RCC 7860 (cell line): ENCODE measurements around the gene RNF207.

Experiments
- DNase-seq: peaks from one replicate; pipeline ENCODE4 v3.0.0-alpha.2; 2015; ENCODE audit warnings: low spot score
- FAIRE-seq: peaks from 2 replicates; lab custom pipeline; 2012; peaks lifted over from hg19 to GRCh38; lab: Jason Lieb, UNC

Gene RNF207

DNA sequence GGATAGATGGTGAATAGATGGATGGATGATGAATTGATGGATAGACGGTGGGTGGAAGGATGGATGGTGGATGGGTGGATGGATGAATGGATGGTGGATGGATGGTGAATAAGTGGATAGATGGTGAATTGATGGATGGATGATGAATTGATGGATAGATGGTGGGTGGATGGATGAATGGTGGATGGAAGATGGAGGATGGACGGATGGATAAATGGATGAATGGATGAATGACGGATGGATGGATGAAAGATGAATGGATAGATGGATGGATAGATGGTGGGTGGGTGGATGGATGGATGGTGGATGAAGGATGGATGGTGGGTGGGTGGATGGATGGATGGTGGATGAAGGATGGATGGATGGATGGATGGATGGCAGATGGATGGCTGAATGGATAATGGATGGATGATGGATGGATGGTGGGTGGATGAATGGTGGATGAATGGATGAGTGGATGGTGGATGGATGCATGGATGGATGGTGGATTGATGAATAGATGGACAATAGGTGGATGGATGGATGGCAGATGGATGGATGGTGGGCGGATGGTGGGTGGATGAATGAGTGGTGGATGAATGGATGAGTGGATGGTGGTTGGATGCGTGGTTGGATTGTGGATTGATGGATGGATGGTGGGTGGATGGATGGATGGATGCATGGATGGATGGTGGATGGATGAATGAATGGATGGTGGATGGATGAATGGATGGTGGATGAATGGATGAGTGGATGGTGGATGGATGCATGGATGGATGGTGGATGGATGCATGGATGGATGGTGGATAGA lies 31.1 kb upstream of the RNF207 start:
- FAIRE-seq (no peak), DNase-seq (no peak)

DNA sequence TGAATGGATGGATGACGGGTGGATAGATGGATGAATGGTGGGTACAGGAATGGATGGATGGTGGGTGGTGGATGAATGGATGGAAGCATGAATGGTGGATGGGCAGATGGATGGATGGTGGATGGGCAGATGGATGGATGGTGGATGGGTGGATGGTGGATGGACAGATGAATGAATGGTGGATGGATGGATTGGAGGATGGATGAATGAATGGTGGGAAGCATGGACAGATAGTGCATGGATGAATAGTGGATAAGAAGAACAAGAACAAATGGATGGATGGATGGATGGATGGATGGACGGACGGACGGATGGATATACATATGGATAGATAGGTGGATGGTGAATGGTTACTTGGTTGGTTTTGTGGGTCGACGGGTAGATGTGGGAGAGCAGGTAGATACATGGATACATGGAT lies 30.5 kb upstream of the RNF207 start:
- no peak for DNase-seq
- FAIRE-seq = no peak

- DNase-seq (no peak), FAIRE-seq (no peak)
Measured at GRCh38 chr1:6176779-6177178, 29.1 kb upstream of the RNF207 start.

GRCh38 chr1:6177681-6178380 lies 28.1 kb upstream of the RNF207 start:
- no peak for DNase-seq
- FAIRE-seq = no peak

DNA sequence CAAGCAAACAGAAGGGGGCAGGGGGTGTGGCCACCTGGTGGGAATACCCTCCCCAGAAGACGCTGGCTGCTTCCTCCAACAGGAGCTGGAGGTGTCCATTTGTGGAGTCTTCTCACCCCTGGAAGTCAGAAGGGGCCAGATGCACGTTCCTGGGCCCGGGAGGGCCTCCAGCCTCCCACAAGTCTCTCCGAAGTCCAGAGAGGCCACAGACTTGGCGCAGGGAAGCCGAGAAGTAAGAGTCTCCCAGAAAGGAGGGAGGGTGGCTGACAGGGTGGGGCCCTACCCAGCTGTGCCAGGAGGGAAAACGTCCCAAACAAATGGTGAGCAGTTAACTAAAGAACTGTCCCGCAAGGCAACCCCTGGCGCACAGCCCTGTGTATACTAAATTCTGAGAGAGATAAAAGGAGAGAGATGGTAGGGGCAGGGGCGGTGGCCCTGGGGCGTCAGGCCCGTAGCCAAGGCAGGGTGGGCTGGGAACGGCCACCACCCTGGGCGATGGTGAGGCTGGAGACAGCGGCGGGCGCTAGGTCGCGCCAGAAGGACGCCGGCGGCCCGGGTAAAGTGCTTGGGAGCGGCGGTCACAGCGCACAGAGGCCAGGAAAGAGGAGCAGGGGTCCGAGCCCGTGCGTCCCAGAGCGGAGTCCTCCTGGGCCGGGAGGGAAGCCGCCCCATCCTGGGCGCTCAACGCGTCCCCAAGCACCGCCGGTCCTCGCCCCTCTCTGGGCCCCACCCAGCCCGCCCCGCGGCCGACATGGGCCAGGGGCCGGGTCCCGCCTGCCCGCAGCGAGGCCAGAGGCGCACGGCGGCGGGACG lies 27.0 kb upstream of the RNF207 start:
- DNase-seq (no peak), FAIRE-seq (no peak)

GRCh38 chr1:6179564-6180175 lies 26.2 kb upstream of the RNF207 start:
- DNase-seq = no peak

DNA sequence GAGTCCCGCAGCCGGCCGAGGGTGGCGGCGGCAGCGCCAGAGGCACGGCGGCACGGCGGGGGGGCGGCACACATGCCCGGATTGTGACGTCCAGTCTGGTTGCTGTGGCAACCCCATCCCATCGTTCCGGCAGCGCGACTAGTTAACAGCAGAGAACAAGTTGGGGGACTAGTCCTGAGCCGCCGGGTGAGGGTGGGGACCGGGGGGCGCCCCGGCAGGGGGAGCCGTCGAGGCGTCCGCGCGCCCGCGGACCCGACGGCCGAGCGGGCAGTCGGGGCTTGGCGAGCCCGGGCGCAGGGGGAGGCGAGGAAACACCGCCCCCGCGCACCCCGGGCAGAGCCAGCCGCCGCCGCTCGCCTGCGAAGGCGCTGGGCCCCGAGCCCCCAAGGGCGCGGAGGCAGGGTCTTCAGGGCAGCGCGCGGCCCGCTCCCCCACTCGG lies 25.6 kb upstream of the RNF207 start, which contains the start of gene CHD5:
CHD5 (minus strand) TSS at position 54 of the 439 bp plus-strand sequence. CDS start 298 bp downstream, outside the sequence.
- DNase-seq (no peak), FAIRE-seq (no peak)

More at GRCh38 chr1:6179564-6180175, 26.2 kb upstream of the RNF207 start:
- FAIRE-seq = no peak

DNA sequence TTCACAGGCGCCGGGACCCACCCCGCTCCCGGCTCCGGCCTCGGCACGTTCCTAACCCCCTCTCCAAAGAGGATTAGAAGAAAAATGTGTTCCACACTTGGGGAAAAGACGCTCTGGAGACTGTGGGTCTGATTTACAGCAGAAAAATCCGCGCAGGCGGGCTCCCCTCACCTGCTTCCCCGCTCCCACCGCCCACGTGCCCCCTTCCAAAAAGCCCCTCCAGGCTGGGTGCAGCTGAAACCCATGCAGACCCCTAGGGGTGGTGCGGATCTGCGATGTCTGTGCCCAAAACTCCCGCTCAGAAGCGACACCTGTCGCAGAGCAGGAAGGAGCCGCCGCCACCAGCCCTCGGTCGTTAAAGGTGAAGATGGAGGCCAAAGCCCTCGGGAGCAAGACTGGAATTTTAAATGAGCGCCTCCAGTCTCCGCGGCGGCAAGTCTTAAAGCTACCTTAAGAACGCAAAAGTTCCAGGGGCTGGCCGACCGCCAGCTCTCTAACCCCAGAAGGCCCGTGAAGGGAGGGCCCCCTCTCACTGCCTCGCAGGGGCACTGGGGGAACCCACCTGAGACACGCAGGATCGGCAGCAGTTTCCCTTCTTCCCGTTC lies 25.1 kb upstream of the RNF207 start:
- DNase-seq (no peak), FAIRE-seq (no peak)

GRCh38 chr1:6181347-6181770 lies 24.6 kb upstream of the RNF207 start:
- no peak for DNase-seq

DNA sequence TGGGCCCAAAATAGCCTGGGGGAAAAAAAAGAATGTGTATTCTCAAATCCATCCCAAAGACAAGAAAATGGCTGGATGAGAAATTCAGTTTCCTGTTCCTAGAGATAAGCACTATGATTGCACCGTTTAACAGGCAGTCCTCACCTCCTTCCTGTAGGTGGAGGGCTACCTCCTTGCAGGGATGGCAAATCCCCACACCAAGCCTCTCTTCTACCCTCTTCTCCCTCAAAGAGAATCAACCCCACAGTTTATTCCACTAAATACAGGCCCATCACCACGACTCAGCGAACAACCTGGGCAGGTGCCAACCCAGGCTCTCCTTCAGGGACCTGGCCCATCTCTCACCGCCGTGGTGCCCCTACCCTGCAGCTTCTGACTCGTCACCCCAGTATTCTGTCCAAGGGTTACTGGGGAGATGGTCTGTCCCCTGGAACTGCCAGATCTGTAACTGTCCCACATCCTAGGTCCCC lies 22.4 kb upstream of the RNF207 start:
- no peak for FAIRE-seq

More at GRCh38 chr1:6181347-6181770, 24.6 kb upstream of the RNF207 start:
- no peak for FAIRE-seq

GRCh38 chr1:6184083-6184783 lies 21.7 kb upstream of the RNF207 start:
- no peak for DNase-seq
- FAIRE-seq = no peak

More for the DNA sequence above, 22.4 kb upstream of the RNF207 start:
- no peak for DNase-seq

DNA sequence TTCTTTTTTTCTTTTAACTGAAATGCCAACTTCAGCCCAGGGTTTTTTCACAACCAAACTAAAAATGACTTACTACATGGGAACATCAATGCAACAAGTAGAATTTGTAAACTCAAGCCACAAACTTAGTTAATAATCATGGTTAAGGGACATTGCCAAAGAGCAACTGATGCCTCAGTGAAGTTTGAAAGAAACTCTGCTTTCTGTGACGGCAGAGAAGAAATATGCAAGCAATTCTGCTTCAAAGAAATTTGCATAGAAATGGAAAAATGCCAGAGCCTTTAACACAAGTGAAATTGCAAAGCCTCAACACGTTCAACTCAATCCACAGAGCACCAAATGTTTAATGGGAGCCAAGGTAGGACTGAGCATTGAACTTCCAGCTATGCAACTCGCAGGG lies 20.8 kb upstream of the RNF207 start:
- FAIRE-seq (no peak), DNase-seq (no peak)

GRCh38 chr1:6185635-6186382 lies 20.1 kb upstream of the RNF207 start:
- FAIRE-seq (no peak), DNase-seq (no peak)

DNA sequence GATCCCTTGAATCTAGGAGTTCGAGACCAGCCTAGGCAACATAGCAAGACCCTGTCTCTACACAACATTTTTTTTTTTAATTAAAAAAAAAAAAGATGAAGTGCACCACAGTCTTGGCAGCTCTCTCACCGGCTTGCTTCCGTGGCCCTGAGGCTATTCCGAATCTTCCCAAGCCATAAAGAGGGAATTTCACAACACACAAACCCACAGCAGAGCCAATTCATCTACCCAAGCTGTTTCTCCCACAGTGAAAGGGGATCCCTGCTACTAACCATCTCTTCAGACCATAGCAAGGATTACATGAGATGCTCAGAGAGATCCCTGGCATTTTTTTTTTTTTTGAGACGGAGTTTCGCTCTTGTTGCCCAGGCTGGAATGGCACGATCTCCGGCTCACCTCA lies 17.5 kb upstream of the RNF207 start:
- no peak for DNase-seq
- no peak for FAIRE-seq

DNA sequence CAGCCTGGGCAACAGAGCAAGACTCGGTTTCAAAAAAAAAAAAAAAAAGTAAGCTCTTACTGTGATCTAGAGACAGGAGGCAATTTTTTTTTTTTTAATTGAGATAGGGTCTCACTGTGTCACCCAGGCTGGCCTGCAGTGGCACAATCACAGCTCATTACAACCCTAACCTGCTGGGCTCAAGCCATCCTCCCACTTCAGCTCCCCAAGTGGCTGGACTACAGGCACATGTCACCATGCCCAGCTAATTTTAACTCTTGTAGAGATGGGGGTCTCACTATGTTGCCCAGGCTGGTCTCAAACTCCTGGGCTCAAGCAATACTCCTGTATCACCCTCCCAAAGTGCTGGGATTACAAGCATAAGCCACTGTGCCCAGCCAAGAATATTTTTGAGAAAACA lies 14.0 kb upstream of the RNF207 start:
- FAIRE-seq (no peak), DNase-seq (no peak)

DNA sequence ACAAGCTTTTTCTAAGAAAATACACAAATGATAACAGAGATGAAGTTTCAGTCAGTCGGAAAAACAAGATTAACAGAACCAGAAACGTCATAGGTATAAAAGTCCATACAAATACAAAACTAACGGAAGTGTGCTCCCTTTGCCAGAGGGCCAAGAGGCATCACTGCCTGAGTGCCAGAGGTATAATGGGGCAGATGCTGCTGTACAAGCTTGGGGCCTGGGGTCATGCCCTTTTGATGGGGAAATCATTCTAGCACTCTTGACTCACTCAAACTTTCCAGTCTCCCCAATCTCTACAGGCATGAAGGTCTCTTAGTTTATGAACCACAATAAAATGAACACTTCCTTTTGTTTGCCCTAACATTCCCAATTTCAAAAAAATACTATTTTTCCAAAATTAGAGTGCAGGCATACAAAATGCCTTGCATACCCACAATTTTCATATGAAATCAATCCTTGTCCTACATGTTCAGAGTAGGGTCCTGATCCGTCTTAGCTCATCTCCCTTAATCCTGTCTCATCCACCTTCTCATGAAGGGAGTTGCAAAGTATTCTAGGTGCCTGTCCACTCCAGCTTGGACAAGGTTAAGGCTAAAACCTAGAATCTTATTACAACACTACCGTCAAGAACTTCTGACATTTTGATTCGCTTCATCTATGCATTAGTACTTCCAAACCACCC lies 8.0 kb upstream of the RNF207 start:
- DNase-seq (no peak), FAIRE-seq (no peak)

GRCh38 chr1:6198646-6199297 lies 7.1 kb upstream of the RNF207 start:
- no peak for DNase-seq
- no peak for FAIRE-seq
